Activated CD4-positive, alpha-beta T cell treated with anti-CD3 and anti-CD28 coated beads, Interleukin-2, Interleukin-4, amounts not matched to agents 100 ng/mL and 50 ng/mL, durations not matched to agents 16 hours and 8 hours (primary cell): ENCODE data around the gene C1orf198.

Source experiments
- DNase-seq: peaks from one replicate; pipeline ENCODE4 v3.0.0-alpha.2; 2020; ENCODE audit warnings: low spot score

The C1orf198 gene

GRCh38 chr1:230892018-230892491, 23.7 kb upstream of the C1orf198 start:
- DNase-seq = no peak

- DNase-seq = no peak
Observed at GRCh38 chr1:230891413-230891812, 23.1 kb upstream of the C1orf198 start.

GRCh38 chr1:230884646-230885045, 16.3 kb upstream of the C1orf198 start:
- no peak for DNase-seq

- no peak for DNase-seq
Observed at GRCh38 chr1:230883967-230884366, 15.6 kb upstream of the C1orf198 start.

- no peak for DNase-seq
Observed at GRCh38 chr1:230879778-230880177, 11.5 kb upstream of the C1orf198 start.

- no peak for DNase-seq
Observed at GRCh38 chr1:230878591-230878990, 10.3 kb upstream of the C1orf198 start.

- no peak for DNase-seq
Observed at GRCh38 chr1:230877924-230878590, 9.7 kb upstream of the C1orf198 start.

GRCh38 chr1:230877146-230877923, 9.0 kb upstream of the C1orf198 start:
- no peak for DNase-seq

- DNase-seq = no peak
Observed at GRCh38 chr1:230876660-230877059, 8.3 kb upstream of the C1orf198 start.

- DNase-seq = no peak
Observed at GRCh38 chr1:230875370-230875769, 7.0 kb upstream of the C1orf198 start.

GRCh38 chr1:230870916-230871315, 2.6 kb upstream of the C1orf198 start:
- no peak for DNase-seq

GRCh38 chr1:230869500-230869899, 1.2 kb upstream of the C1orf198 start:
- DNase-seq = no peak

GRCh38 chr1:230868736-230869385, 540 bp upstream of the C1orf198 start:
- no peak for DNase-seq

- DNase-seq = no peak
Observed at GRCh38 chr1:230867101-230867902, 1.0 kb downstream of the C1orf198 start.

GRCh38 chr1:230866171-230867070, 1.9 kb downstream of the C1orf198 start:
- DNase-seq = no peak

GRCh38 chr1:230865062-230865817, 3.1 kb downstream of the C1orf198 start:
- no peak for DNase-seq

- DNase-seq = no peak
Observed at GRCh38 chr1:230864441-230864840, 3.9 kb downstream of the C1orf198 start.

GRCh38 chr1:230863449-230863848, 4.9 kb downstream of the C1orf198 start:
- DNase-seq = no peak

- DNase-seq = no peak
Observed at GRCh38 chr1:230861970-230862595, 6.2 kb downstream of the C1orf198 start.

GRCh38 chr1:230861489-230861888, 6.8 kb downstream of the C1orf198 start:
- no peak for DNase-seq
